Activated T-cell treated with anti-CD3 and anti-CD28 coated beads, Interleukin-2, amount 50 U/mL, for 4 hours (primary cell): ENCODE data around the gene SBK1. TPM values are rescaled to one million over a fixed set of nuclear protein-coding genes. Genes with fewer than 3 reads are reported as not detected.

Source experiments
- ATAC-seq, 2 donors: fragments of 200-7000 bp; cut with Tn5 transposase; one replicate each; pipeline ENCODE4 v1.10.0; 2021
- DNase-seq: peaks from one replicate; pipeline ENCODE4 v3.0.0-alpha.2; 2020
- H3K27me3 Mint-ChIP-seq: one replicate; pipeline ENCODE4 v1.8.0; 2021; ENCODE audit warnings: low read depth, mixed read lengths
- H3K36me3 Mint-ChIP-seq: one replicate; pipeline ENCODE4 v1.8.0; 2022; ENCODE audit warnings: mixed read lengths; ENCODE audit not compliant: insufficient read depth
- H3K4me1 Mint-ChIP-seq: one replicate; pipeline ENCODE4 v1.8.0; 2021; ENCODE audit warnings: low read depth, mixed read lengths
- H3K4me3 Mint-ChIP-seq: one replicate; pipeline ENCODE4 v1.8.0; 2021; ENCODE audit warnings: mild to moderate bottlenecking, moderate library complexity, mixed read lengths
- H3K9me3 Mint-ChIP-seq: one replicate; pipeline ENCODE4 v1.8.0; 2021; ENCODE audit warnings: mixed read lengths
- total RNA-seq, 3 donors: library from RNA; stranded (reverse); gene quantifications; one replicate each; pipeline ENCODE4 v1.2.1, GENCODE V29; 2021

SBK1 gene
- total RNA-seq, 3 donors from 2014 or later, result 1.4 to 1.5 (median 1.5) TPM

- Mint-ChIP-seq H3K27me3 (peaks cover 4% of the 10 kb centered on the region), H3K36me3 (no peaks in the 10 kb centered on the region), H3K9me3 (no peaks in the 10 kb centered on the region), H3K4me1 (peaks cover 26% of the 10 kb centered on the region), H3K4me3 (no peak overlapping the region)
- ATAC-seq (no peak), DNase-seq (no peak)
These were observed 18.8 kb upstream of the SBK1 start for GRCh38 chr16:28273511-28273910.

- no peaks in the 10 kb centered on the region for H3K9me3 Mint-ChIP-seq
- H3K36me3 Mint-ChIP-seq, result no peaks in the 10 kb centered on the region
- DNase-seq (no peak), ATAC-seq (no peak)
- H3K4me1 Mint-ChIP-seq, result peaks cover 32% of the 10 kb centered on the region
- H3K4me3 Mint-ChIP-seq, result no peak overlapping the region
- H3K27me3 Mint-ChIP-seq, result peaks cover 4% of the 10 kb centered on the region
These were observed 17.6 kb upstream of the SBK1 start for GRCh38 chr16:28274676-28275075.

- peaks cover 32% of the 10 kb centered on the region for H3K4me1 Mint-ChIP-seq
- no peak overlapping the region for H3K4me3 Mint-ChIP-seq
- DNase-seq (no peak), ATAC-seq (no peak)
- H3K27me3 Mint-ChIP-seq, result peaks cover 4% of the 10 kb centered on the region
- no peaks in the 10 kb centered on the region for H3K9me3 Mint-ChIP-seq
- no peaks in the 10 kb centered on the region for H3K36me3 Mint-ChIP-seq
These were observed 16.0 kb upstream of the SBK1 start for GRCh38 chr16:28276301-28276700.

GRCh38 chr16:28277537-28278388 lies 14.6 kb upstream of the SBK1 start:
- H3K9me3 Mint-ChIP-seq, result no peaks in the 10 kb centered on the region
- DNase-seq (peak; percentile 86), ATAC-seq (peak; percentile 88 to 91)
- no peaks in the 10 kb centered on the region for H3K36me3 Mint-ChIP-seq
- peak overlapping the region; percentile 58 for H3K4me3 Mint-ChIP-seq
- H3K4me1 Mint-ChIP-seq, result peaks cover 32% of the 10 kb centered on the region
- peaks cover 4% of the 10 kb centered on the region for H3K27me3 Mint-ChIP-seq

- H3K4me3 Mint-ChIP-seq, result no peak overlapping the region
- no peak for ATAC-seq
- H3K9me3 Mint-ChIP-seq, result no peaks in the 10 kb centered on the region
- peaks cover 32% of the 10 kb centered on the region for H3K4me1 Mint-ChIP-seq
- H3K27me3 Mint-ChIP-seq, result peaks cover 4% of the 10 kb centered on the region
- H3K36me3 Mint-ChIP-seq, result no peaks in the 10 kb centered on the region
- DNase-seq, result no peak
These were observed 13.3 kb upstream of the SBK1 start for GRCh38 chr16:28279006-28279405.

- Mint-ChIP-seq H3K36me3 (no peaks in the 10 kb centered on the region), H3K4me1 (peaks cover 23% of the 10 kb centered on the region), H3K9me3 (no peaks in the 10 kb centered on the region), H3K27me3 (peaks cover 3% of the 10 kb centered on the region), H3K4me3 (no peak overlapping the region)
- DNase-seq (no peak), ATAC-seq (no peak)
These were observed 11.2 kb upstream of the SBK1 start for GRCh38 chr16:28280881-28281836.

GRCh38 chr16:28282045-28282444 lies 10.3 kb upstream of the SBK1 start:
- no peak overlapping the region for H3K4me3 Mint-ChIP-seq
- no peaks in the 10 kb centered on the region for H3K9me3 Mint-ChIP-seq
- H3K4me1 Mint-ChIP-seq, result peaks cover 16% of the 10 kb centered on the region
- H3K27me3 Mint-ChIP-seq, result no peaks in the 10 kb centered on the region
- ATAC-seq, result no peak
- DNase-seq, result no peak
- H3K36me3 Mint-ChIP-seq, result no peaks in the 10 kb centered on the region

- Mint-ChIP-seq H3K36me3 (no peaks in the 10 kb centered on the region), H3K9me3 (no peaks in the 10 kb centered on the region), H3K4me3 (no peak overlapping the region), H3K27me3 (no peaks in the 10 kb centered on the region), H3K4me1 (peaks cover 9% of the 10 kb centered on the region)
- DNase-seq, result no peak
- no peak for ATAC-seq
These were observed 9.2 kb upstream of the SBK1 start for GRCh38 chr16:28283173-28283572.

GRCh38 chr16:28283798-28284577 lies 8.3 kb upstream of the SBK1 start:
- no peak overlapping the region for H3K4me3 Mint-ChIP-seq
- no peak for DNase-seq
- ATAC-seq, result no peak

GRCh38 chr16:28285649-28286048 lies 6.7 kb upstream of the SBK1 start:
- DNase-seq (no peak), ATAC-seq (no peak)
- Mint-ChIP-seq H3K4me3 (no peak overlapping the region), H3K27me3 (no peaks in the 10 kb centered on the region), H3K4me1 (peaks cover 17% of the 10 kb centered on the region), H3K9me3 (no peaks in the 10 kb centered on the region), H3K36me3 (no peaks in the 10 kb centered on the region)

More at GRCh38 chr16:28283798-28284577, 8.3 kb upstream of the SBK1 start:
- no peaks in the 10 kb centered on the region for H3K36me3 Mint-ChIP-seq
- no peaks in the 10 kb centered on the region for H3K27me3 Mint-ChIP-seq
- H3K9me3 Mint-ChIP-seq, result no peaks in the 10 kb centered on the region
- peaks cover 11% of the 10 kb centered on the region for H3K4me1 Mint-ChIP-seq

- H3K36me3 Mint-ChIP-seq, result no peaks in the 10 kb centered on the region
- H3K9me3 Mint-ChIP-seq, result no peaks in the 10 kb centered on the region
- no peaks in the 10 kb centered on the region for H3K27me3 Mint-ChIP-seq
- DNase-seq, result no peak
- H3K4me1 Mint-ChIP-seq, result peaks cover 27% of the 10 kb centered on the region
- ATAC-seq, result no peak
- no peak overlapping the region for H3K4me3 Mint-ChIP-seq
These were observed 4.2 kb upstream of the SBK1 start for GRCh38 chr16:28288114-28288513.

GRCh38 chr16:28289048-28289447 lies 3.3 kb upstream of the SBK1 start:
- Mint-ChIP-seq H3K36me3 (no peaks in the 10 kb centered on the region), H3K4me3 (no peak overlapping the region), H3K9me3 (no peaks in the 10 kb centered on the region), H3K27me3 (no peaks in the 10 kb centered on the region), H3K4me1 (peaks cover 33% of the 10 kb centered on the region)
- DNase-seq (no peak), ATAC-seq (no peak)

GRCh38 chr16:28289939-28290858 lies 2.1 kb upstream of the SBK1 start:
- DNase-seq (no peak), ATAC-seq (no peak)
- no peak overlapping the region for H3K4me3 Mint-ChIP-seq
- peaks cover 44% of the 10 kb centered on the region for H3K4me1 Mint-ChIP-seq
- no peaks in the 10 kb centered on the region for H3K27me3 Mint-ChIP-seq
- H3K9me3 Mint-ChIP-seq, result no peaks in the 10 kb centered on the region
- H3K36me3 Mint-ChIP-seq, result no peaks in the 10 kb centered on the region
